Measurements from ENCODE around the gene NFYB. TPM values are rescaled to one million over a fixed set of nuclear protein-coding genes. Genes with fewer than 3 reads are reported as not detected.

NFYB gene
- total and polyA plus RNA-seq, 9 of the 15 experiments (the other 6 are each of a cell fraction or from before 2014, with no cell fraction given): 14.5 to 51.5 (median 32.3) TPM

- TF ChIP-seq ZNF609 (CRISPR knock-in tag; IDR thresholded peaks at IDR 0.05; ENCODE audit: borderline replicate concordance): no peak
- no peak for TF ChIP-seq TEAD1 (CRISPR knock-in tag; IDR thresholded peaks at IDR 0.05)
- TF ChIP-seq ZNF75A (CRISPR knock-in tag; IDR thresholded peaks at IDR 0.05): no peak
- TF ChIP-seq CREB3L1 (IDR thresholded peaks at IDR 0.05; ENCODE audit: borderline replicate concordance, low read depth): no peak
- no peak for TF ChIP-seq ZNF124 (CRISPR knock-in tag; IDR thresholded peaks at IDR 0.05)
- TF ChIP-seq PTTG1 (tag; IDR thresholded peaks at IDR 0.05; ENCODE audit: low read depth): no peak
- peak; percentile 12 for TF ChIP-seq FIP1L1 (IDR thresholded peaks at IDR 0.05; ENCODE audit: low read depth, low read length, poor library complexity, severe bottlenecking)
- no peak for TF ChIP-seq ZNF133 (CRISPR knock-in tag; IDR thresholded peaks at IDR 0.05)
- no peak for TF ChIP-seq ERF (CRISPR knock-in tag; IDR thresholded peaks at IDR 0.05)
- TF ChIP-seq ELF1 (tag; IDR thresholded peaks at IDR 0.05): no peak
- TF ChIP-seq TARDBP (IDR thresholded peaks at IDR 0.05): no peak
- no peak for TF ChIP-seq SAFB (IDR thresholded peaks at IDR 0.05; ENCODE audit: borderline replicate concordance, low read depth, low read length)
- TF ChIP-seq ZBTB34 (CRISPR knock-in tag; IDR thresholded peaks at IDR 0.05): no peak
- TF ChIP-seq NUFIP1 (IDR thresholded peaks at IDR 0.05; ENCODE audit: partially characterized antibody): no peak
- no peak for TF ChIP-seq GTF2F1 (IDR thresholded peaks at IDR 0.05; ENCODE audit: low read depth, low read length)
Observed at GRCh38 chr12:104138797-104139152, 765 bp upstream of the NFYB start (continued).

Measured in K562 (cell line).